GM12865 (cell line): ENCODE results near the gene CYB5R3.
"Not testable (repeated sequence)": the region's sequence is repeated elsewhere in the genome, so short reads cannot be mapped to it uniquely, and the experiment has no call there.

Experiments
- DNase-seq: peaks from one replicate; pipeline ENCODE4 v3.0.0; 2010; ENCODE audit warnings: low read depth
- H3K4me3 ChIP-seq: 2 replicates; pipeline ENCODE4 v1.5.1; 2011; ENCODE audit warnings: mild to moderate bottlenecking, low read depth, low read length, control low read depth
- CTCF ChIP-seq: IDR thresholded peaks from 2 replicates; pipeline ENCODE4 v1.5.1; 2011; ENCODE audit warnings: low read length, control low read depth, low read depth, inconsistent platforms; ENCODE audit not compliant: insufficient read depth; ENCODE audit errors: missing control alignments

CYB5R3 gene

GRCh38 chr22:42608136-42608822 lies 40.9 kb downstream of the CYB5R3 start:
- no peak for DNase-seq
- no peak for TF ChIP-seq CTCF
- no peak overlapping the region for H3K4me3 ChIP-seq

DNA sequence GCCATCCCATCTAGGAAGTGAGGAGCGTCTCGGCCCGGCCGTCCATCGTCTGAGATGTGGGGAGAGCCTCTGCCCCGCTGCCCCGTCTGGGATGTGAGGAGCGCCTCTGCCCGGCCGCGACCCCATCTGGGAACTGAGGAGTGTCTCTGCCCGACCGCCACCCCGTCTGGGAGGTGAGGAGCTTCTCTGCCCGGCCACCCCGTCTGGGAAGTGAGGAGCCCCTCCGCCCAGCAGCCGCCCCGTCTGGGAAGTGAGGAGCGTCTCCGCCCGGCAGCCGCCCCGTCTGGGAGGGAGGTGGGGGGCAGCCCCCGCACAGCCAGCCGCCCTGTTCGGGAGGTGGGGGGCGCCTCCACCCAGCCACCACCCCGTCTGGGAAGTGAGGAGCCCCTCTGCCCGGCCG lies 41.6 kb downstream of the CYB5R3 start:
- not testable (repeated sequence) for DNase-seq, H3K4me3 ChIP-seq

DNA sequence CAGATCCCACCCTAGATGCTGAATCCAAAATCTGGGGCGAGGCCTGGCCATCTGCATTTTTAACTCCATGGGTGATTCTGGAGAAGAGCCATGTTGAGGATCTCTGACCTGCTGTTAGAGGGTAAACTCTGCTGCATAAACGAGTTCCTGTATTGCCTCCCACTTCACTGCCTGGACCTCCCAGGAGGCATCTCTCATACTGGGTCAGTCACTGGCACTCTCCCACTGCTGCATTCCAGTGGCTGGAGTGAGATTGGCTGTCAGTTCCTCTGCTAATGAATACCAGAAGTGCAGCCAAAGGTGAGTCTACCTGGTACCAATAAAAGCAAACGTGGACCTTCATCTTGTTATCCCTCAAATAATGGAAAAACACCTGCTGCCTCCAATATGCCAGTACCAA lies 44.8 kb downstream of the CYB5R3 start:
- no peak for TF ChIP-seq CTCF
- H3K4me3 ChIP-seq, result no peak overlapping the region
- DNase-seq, result no peak

- TF ChIP-seq CTCF, result no peak
- no peak overlapping the region for H3K4me3 ChIP-seq
- DNase-seq, result no peak
These were observed 45.8 kb downstream of the CYB5R3 start for GRCh38 chr22:42603427-42603826.

DNA sequence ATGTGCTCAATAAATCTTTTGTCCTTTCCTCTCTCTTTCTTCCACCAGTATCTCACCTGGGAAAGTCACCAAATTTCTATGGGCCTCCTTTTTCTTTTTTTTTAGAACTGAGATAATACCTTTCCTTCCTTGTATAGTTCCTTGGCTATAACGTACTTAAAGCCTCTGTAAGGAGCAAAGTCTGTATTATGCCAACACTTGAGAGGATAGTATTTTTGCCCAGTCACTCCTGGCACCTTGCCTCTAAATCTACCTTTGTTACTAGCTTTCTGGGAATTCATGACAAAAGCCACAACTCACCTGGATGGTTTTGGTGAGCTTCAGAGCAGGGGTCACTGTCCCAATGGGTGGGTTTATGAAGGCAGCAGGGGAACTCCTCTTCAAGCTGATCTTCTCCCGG lies 46.7 kb downstream of the CYB5R3 start:
- no peak for TF ChIP-seq CTCF
- no peak for DNase-seq
- no peak overlapping the region for H3K4me3 ChIP-seq

DNA sequence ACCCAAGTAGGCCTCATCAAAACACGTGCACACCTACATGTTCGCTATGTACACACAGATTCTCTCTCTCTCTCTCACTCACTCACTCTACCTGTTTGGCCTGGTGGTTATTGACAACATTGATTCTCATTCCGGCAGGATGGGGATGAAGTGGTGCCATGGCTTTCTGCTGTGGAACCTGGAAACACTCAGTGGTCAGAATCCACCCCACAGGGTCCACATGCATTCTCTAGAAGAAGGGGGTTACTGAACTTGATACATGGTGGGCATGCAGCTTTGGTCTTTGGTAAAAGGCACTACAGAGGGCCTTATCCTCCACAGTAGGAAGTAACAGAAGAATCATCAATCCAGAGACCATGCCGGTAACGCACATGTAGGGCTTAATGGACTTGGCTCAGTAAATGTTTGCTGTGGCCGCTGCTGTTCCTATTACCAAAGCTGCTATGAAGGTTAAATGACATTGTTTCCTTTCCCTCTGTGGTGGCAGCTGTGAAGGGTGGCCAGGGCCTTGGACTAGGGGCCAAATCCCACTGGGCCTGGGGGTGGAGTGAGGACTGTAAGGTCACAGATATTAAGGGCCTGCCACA lies 47.2 kb downstream of the CYB5R3 start:
- H3K4me3 ChIP-seq, result no peak overlapping the region
- TF ChIP-seq CTCF, result no peak
- DNase-seq, result no peak

GRCh38 chr22:42596863-42597530 lies 52.2 kb downstream of the CYB5R3 start:
- no peak for DNase-seq
- TF ChIP-seq CTCF, result no peak

More at GRCh38 chr22:42596863-42597530, 52.2 kb downstream of the CYB5R3 start:
- no peak overlapping the region for H3K4me3 ChIP-seq
